Activated CD4-positive, alpha-beta T cell treated with anti-CD3 and anti-CD28 coated beads, Interleukin-2, amount 50 U/mL, for 4 hours (primary cell): ENCODE data around the gene SPHK1.

Experiments used
- DNase-seq, 2 experiments: peaks; one replicate each; pipeline ENCODE4 v3.0.0-alpha.2; 2020

Gene SPHK1

DNA sequence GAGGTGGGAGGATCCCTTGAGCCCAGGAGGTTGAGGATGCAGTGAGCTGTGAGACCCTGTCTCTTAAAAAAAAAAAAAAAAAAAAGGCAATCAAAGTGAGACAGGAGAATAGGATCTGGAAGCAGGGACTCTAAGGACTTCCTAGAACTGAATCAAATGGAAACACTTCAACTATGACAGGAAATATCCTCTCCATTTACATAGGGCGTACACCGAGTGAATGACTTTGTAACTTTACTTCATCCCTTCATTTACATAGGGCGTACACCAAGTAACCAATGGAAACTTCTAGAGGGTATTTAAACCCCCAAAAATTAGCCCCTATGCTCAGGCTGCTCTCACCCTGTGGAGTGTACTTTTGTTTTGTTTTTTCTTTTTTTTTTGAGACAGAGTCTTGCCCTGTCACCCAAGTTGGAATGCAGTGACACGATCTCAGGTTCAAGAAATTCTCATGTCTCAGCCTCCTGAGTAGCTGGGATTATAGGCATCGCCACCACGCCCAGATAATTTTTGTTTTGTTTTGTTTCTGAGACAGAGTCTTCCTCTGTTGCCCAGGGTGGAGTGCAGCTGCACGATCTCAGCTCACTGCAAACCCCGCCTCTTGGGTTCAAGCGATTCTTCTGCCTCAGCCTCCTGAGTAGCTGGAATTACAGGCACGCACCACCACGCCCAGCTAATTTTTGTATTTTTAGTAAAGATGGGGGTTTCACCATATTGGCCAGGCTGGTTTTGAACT is 21.1 kb upstream of the SPHK1 start:
- no peak for DNase-seq

DNA sequence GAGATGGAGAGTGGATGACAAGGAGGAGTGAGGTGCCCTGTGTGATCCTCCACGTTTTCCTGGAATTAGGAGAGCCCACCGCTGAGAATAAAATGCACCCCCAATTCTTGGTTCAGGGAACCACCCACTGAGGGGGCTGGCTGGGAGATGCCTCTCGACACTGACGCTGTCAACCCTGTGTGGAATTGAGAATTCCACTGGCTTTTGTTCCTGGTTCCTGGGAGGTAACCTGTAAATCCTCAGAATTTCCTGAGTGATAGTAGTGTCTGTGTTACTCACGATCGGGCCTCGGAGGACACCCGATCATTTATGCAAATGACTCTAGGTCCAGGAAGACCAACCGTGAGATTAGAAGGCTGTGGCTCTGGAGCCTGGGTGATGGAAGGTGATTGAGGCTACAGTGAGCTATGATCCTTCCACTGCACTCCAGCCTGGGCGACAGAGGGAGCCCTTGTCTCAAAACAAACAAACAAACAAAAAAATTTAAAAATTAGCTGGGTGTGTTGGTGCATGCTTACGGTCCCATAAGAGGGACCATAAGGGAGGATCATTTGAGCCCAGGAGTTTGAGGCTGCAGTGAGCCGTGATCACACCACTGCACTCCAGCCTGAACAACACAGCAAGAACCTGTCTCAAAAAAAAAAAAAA is 19.0 kb upstream of the SPHK1 start:
- no peak for DNase-seq

DNA sequence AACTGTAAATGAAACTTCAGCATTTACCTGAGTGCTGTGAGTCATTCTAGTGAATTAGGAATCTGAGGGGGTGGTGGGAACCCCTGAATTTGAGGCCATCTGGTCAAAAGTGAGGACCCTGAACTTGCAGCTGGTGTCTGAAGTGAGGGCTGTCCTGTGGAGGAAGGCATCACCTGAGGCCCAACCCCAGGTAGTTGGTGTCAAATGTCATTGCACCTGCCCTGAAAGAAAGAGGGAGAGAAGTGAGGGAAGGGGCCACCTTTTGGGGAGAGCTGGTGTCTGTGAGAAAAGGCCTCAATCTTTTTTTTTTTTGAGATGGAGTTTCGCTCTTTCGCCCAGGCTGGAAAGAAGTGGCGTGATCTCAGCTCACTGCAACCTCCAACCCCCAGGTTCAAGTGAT is 18.2 kb upstream of the SPHK1 start:
- no peak for DNase-seq

DNA sequence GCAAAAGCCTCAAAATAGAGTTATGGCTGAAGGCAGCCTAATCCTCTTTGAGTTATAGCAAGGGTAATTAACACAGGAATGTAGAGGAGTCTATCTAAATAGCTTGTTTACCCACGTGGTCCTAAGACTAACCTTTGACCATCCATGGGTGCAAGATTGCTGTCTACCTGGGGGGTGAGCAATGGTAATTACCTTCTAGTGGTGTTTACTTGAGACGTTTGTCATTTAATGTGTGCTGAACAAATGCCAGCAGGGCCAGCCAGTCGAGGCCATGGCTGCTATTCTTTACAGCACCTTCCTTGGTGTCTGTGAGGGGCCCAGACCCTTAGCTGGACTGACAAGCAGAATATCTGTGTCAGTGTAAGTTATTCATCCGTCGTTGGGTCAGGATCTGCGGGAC is 16.8 kb upstream of the SPHK1 start:
- no peak for DNase-seq

DNA sequence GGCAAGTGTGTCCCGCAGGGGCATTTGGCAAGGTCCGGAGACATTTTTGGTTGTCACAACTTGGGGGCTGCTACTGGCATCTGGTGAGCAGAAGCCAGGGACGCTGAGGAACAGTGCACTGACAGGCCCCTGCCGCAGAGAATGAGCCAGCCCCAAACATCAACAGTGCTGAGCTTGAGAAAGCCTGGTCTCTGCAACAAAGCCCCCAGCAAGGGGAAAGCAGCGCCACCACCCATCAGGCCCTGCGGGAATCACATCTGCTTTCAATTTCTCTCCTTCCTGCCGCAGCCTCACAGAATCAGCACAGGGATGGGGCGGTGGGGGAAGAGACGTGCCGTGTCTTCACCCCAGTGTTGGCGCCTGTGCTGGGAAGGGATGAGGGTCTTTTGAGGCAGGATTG is 15.9 kb upstream of the SPHK1 start:
- no peak for DNase-seq

DNA sequence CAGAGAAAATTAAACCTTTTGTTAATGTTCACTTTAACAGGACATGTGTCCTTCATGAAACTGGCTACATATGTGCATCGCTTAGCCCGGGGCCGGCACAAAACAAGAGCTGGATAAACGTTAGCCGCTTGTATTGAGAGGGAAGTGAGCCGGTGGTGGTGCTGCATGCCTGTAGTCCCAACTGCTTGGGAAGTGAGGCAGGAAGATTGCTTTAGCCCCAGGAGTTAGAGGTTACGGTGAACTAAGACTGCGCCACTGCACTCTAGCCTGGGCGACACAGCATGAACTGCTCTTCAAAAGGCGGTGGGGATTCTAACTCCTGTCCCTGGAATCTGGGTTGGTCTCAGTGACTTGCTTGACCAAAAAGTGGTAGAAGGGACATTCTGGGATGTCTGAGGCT is 15.0 kb upstream of the SPHK1 start:
- no peak for DNase-seq

DNA sequence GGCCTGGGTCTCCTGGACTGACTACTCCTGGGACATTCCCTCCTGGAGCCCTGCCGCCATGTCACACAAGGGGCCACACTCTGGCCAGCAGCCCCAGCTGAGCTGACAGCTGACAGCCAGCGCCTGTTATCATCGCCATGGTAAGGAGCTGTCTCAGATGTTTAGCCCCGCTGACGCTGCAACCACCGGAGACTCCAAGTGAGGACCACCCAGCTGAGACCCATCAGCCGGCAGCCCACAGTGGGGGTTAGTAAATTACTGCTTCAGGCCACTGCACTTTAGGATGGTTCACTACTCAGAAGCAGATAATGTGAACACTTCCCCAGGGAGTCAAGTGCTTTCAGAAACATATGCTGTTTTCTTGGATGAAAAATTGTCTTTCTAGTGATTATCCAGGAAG is 14.6 kb upstream of the SPHK1 start:
- DNase-seq, result no peak

DNA sequence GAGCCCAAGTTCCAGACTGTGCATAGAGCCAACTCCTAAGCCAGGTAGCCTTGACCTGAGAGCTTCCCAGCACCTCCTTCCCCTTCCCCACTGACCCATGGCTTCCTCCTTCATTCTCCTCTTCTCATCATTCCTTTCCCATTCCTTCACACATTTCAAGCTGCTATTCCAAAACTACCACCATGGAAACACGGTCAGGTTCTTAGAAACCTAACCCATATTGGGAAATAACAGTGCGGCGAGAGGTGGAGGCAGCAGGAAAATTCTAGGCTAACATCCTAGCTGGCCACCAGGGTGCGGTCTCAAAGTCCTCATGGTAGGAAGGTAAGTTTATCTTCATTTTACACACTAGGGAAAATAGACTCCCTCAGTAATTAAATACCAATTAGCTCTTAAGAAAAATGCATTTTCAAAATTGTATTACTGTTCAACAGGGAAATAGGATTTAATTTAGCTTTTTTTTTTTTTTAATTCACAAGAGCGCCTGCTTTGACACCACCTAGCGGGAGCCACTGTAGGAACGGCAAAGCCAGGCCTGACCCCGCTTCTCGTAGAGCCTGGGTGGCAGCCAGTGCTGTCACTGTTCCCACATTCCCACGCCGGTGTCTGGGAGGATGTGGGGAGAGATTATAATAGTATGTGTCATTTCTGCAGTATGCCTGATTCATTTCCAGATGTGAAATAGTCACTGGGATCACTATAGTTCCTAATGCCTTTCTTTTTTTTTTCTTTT is 14.0 kb upstream of the SPHK1 start:
- DNase-seq, result no peak

DNA sequence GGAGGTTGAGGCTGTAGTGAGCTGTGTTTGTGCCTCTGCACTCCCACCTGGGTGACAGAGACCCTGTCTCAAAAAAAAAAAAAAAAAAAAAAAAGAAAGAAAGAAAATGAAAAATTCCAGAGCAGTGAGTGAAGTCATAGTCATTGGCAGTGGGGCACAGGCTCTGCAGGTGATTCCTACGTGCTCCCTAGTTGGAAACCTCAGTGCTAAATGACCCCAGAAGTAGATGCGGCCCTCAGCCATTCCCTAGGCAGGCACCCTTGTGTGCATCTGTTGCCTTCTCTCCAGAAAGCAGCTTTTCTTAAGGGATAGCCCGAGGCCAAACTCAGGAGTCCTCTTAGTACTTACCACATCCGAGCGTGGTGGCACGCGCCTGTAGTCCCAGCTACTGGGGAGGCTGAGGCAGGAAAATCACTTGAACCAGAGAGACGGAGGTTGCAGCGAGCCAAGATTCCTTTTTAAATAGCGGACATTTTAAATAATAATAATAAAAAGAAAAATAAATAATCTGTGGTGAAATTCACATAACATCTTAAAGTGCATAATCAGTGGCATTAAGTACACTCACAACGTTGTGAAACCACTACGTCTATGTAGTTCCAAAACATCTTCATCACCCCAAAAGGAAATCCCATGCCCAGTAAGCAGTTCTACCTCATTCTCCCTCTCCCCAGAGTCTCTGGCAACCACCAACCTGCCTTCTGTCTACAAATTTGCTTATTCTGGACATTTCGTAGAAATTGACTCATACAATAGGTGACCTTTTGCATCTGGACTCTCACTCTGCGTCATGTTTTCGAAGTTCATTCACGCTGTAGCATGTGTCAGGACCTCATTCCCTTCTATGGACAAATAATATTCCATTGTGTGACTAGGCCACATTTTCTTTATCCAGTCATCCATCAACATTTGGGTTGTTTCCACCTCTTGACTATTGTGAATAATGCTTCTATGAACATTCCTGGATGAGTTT is 12.5 kb upstream of the SPHK1 start:
- no peak for DNase-seq

DNA sequence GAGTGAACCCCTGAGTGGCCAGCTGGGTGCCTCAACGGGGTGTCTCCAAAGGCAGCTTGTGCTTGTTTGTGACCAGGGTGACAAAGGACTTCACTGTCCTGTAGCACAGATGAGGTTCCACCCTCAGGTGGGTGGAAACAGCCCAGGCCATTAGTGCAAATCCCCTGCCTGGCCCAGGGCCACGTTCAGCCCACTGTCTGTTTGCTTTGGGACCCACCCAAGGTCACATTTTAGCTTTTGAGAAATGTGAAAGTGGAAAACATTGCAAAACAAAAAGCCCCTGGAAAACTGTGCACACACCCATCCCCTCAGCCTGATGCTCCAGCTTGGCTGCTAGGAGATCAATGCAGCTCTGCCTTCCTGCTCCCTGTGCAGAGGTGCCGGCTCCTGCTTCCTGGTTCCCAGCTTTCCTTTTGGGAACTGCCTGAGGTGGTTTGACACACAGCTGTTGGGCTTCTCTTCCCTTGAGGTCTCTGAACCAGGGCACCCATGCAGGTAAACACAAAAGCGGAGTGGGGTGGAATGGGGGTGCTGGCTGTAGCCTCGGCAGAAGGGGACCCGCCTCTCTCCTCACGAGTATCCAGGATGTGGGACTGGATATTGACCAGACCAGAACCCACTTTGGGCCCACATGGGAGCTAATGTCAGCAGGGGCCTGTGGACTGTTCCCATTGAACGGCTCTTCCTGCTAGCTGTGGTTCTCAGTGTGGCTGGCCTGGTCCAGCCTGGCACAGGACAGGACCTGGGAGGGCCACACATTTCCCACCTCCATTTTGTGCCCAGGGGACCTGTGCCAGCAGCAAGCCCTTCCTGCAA is 7.9 kb upstream of the SPHK1 start:
- no peak for DNase-seq

DNA sequence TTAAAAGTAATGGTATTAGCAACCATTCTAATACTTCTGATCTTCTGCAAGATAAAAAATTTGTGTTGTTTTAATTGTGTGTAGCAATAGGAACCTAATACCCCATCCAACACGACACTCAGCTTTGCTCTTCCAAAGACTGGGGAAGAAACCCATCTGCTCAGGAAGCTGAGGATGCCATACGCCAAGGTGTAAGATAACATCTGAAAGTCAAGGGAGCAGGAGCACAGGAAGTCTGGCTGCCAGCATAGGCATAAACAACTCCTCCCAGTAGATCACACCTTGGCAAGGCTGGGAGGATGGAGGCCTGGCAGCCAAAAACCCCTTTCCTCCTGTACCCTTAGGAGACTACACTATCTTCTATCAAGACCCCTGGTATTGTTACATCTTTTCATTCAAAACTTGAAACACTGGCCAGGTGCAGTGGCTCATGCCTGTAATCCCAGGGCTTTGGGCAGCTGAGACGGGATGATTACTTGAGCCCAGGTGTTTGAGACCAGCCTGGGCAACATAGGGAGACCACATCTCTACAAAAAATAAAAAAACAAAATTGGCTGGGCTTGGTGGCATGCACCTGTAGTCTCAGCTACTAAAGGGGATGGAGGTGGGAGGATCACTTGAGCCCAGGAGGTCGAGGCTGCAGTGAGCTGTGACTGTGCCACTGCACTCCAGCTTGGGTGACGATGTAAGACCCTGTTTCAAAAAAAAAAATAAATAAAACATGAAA is 5.7 kb upstream of the SPHK1 start:
- DNase-seq, result no peak

DNA sequence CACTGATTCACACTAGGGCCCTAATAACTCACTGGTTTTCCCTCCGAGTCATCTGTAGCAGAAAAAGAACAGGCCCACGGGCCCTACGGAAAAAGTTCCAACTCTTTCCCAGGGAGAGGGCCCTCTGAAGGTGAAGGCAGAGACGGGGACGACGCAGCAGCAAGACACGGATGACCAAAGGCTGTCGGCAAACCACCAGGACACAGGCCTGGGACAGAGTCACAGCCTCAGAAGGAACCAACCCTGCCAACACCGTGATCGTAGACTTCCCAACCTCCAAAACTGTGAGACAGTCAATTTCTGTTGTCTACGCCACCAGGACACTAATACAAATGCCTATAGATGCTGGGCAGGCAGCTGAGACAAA is 5.2 kb upstream of the SPHK1 start:
- no peak for DNase-seq

DNA sequence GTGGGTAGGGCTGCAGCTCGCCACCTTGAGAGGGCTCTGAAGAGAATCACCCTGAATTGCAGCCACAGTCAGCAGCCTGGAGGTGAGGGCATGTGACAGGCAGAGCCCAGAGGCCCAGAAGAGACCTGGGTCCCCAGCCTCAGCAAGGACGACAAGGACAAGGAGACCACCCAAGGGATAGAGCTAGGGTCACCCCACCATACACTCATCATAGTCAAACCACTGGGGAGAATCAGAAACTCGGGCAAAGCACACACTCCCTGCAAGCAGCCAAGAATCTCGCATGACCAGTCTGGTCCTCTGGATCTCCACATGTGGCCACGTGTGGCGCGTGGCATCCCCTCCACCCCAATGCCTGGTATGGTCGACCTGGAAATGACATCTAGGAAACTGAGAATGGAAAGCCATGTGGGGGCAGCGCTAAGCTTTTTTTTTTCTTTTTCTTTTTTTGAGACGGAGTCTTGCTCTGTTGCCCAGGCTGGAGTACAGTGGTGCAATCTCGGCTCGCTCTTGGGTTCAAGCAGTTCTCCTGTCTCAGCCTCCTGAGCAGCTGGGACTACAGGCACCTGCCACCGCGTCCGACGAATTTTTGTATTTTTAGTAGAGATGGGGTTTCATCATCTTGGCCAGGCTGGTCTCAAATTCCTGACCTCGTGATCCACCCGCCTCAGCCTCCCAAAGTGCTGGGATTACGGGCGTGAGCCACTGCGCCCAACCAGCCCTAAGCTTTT is 4.6 kb upstream of the SPHK1 start:
- no peak for DNase-seq

DNA sequence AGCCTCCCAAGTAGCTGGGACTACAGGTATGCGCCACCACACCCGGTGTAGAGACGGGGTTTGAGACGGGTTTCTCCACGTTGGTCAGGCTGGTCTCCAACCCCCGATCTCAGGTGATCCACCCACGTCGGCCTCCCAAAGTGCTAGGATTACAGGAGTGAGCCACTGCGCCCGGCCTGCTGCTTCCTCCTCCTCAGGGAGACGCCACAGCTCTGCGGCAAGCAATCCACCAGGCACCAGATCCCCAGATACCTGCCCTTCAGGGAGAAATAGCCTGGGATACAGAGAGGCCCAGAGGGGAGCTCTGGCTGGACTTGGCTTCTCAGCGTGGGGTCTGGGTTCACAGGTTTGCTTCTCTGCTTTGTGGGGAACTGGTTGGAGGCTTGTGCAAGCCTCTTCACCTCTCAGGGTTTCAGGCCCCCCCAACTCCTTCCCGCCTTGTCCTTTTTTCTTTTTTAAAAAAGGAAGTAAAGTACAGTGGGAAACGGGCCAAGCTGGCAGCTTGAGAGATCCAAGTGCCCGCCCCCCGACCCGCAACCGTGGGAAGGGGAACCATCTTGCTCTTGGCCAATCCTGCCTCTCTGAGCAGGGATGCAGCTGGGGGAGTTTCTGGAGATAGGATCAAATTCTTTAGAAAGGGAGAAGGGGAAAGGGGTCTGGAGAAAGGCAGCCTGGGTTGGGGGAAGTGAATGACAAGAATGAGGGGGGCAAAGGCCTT is 2.6 kb upstream of the SPHK1 start:
- no peak for DNase-seq

DNA sequence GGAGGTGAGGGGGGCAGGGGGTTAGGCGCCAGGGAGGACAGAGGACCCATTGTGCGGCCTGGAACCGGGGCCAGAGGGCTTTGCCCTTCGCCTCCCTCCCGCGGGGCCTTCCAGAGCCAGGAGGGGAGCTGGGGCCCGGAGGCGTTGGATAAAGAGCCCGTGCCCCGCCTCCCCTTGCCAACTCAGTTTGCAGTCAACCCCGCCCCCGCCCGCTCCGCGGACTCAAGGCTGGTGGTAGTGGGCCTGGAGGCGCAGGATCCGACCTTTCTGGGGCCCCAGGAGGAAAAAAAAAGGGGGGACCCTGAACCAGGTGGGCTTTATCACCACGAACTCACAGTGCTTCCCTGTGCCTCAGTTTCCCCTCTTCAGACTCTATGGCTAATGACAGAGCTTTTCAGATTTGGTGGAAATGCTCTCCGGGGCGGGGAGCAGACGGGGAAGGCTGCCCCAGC is 2.0 kb upstream of the SPHK1 start:
- DNase-seq, result peak; percentile 17 to 19

DNA sequence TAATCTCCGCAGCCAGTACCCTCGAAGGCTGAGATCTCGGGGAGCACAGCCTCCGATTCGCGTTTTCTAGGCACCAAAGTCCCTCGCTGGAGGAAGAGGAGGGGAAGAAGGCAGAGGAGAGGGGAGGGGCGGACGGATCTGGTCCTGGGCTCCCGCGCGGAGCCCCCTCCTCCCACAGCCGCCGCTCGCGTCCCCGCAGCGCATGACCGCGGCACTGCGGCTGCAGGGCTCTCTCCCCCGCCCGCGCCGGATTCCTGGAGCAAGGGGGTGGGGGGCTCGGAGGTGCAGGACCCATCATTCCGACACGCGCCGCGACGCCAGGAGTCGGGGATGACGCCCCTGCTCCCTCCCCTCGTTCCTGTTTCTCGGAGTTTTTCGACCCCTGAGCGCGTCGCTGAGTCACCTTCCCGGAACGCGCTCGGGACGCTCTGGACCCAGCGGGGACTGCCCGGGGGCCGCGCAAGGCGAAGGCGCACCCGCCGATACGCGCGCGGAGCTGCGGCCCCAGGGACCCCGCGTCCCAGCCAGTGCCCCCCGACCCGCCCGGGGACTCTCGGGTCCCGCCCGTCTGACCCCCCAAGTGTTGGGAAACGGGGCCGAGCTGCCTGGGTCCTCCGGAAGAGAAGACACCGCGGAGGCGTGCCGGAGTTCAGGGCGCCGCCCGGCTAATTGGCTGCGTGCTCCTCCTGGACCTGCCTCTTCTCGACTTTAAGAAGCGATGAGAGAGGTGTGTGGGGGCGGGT is 1.4 kb upstream of the SPHK1 start:
- DNase-seq, result peak; percentile 46 to 56

DNA sequence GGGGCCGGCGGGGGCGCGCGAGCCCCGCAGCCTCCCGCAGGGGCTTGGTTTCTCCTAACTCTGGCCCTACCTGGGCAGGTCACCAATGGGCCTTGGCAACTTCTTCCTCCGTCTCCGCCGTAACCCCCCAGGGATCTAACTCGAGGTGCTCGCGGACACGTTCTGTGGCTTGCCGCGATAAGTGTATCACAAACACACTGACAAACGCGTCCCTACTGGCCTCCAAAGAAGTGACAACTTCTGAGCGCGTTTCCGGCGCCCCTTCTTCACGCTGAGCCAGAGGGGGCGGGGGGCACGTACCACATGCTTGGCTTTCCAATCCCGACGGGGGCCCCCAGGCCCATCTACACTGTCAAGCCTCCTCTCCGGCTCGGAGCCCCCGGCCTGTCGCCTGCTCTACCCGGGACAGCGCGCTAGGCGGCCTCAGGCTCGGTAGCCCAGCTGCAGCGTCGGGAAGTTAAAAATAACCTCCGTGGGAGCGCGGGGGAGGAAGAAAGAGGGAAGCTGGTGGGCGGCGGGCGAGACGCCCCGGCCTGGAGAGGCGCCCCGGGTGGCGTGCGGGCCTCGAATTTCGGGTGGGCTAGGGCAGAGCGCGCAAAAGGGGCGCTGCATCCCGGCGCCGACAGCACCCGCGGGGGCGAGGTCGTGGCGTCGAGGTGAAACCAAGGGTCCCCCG is 725 bp upstream of the SPHK1 start:
- peak; percentile 30 to 40 for DNase-seq
